Omental fat pad (tissue), 4 donors: ENCODE results near the gene PLK5. TPM values are rescaled to one million over a fixed set of nuclear protein-coding genes. Genes with fewer than 3 reads are reported as not detected.

Experiments
- ATAC-seq: fragments of 150-250 bp; one replicate; pipeline ENCODE4 v1.9.1; 2016; ENCODE audit warnings: mild to moderate bottlenecking, moderate library complexity; ENCODE audit not compliant: low FRiP score
- DNase-seq: peaks from one replicate; pipeline ENCODE4 v3.0.0-alpha.2; 2019; ENCODE audit warnings: low spot score
- total RNA-seq, 4 donors: library from RNA; depleted of rRNA; stranded (reverse); fragments of >200 nt; gene quantifications; one replicate each; pipeline ENCODE4 v1.1.0, GENCODE V29; 2016
- TF ChIP-seq, protein P1 (sequence below), 3 donors: fragments of 450-650 bp; IDR thresholded peaks; one replicate each; pipeline ENCODE4 v1.5.1; 2016 to 2017; ENCODE audit warnings: antibody characterized with exemption in 3 of 3, mild to moderate bottlenecking in 3 of 3, moderate library complexity in 2 of 3

Gene PLK5
- total RNA-seq, 4 donors from 2014 or later, result not detected

DNA sequence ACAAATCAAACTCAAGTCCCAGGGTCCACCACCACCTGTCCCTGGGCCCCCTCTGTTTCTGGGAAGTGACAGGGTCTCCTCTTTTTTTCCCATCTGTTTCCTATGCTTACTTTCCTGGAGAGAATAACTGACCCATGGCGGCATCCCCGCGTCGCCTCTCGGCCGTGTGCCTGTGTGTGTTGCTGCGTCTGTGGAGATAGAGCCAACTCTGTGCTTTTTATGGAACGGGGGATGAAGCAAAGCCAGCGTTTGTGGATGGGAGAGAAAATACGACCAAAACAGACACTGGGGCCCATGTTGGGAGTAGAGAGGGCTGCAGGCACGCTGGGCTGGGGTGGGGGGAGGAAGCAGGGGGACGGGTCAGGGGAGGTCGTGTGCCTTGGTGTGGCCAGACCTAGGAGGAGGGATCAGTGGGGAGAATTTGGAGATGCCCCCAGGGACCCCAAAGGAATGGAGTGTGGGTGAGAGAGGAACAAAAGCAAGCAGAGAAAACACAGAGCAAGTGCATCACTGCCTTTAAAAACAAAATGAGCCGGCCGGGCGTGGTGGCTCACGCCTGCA is 16.6 kb downstream of the PLK5 start:
- DNase-seq (no peak), ATAC-seq (no peak)
- TF ChIP-seq, protein P1, sequence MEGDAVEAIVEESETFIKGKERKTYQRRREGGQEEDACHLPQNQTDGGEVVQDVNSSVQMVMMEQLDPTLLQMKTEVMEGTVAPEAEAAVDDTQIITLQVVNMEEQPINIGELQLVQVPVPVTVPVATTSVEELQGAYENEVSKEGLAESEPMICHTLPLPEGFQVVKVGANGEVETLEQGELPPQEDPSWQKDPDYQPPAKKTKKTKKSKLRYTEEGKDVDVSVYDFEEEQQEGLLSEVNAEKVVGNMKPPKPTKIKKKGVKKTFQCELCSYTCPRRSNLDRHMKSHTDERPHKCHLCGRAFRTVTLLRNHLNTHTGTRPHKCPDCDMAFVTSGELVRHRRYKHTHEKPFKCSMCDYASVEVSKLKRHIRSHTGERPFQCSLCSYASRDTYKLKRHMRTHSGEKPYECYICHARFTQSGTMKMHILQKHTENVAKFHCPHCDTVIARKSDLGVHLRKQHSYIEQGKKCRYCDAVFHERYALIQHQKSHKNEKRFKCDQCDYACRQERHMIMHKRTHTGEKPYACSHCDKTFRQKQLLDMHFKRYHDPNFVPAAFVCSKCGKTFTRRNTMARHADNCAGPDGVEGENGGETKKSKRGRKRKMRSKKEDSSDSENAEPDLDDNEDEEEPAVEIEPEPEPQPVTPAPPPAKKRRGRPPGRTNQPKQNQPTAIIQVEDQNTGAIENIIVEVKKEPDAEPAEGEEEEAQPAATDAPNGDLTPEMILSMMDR (IDR thresholded peaks at IDR 0.05), result no peak

DNA sequence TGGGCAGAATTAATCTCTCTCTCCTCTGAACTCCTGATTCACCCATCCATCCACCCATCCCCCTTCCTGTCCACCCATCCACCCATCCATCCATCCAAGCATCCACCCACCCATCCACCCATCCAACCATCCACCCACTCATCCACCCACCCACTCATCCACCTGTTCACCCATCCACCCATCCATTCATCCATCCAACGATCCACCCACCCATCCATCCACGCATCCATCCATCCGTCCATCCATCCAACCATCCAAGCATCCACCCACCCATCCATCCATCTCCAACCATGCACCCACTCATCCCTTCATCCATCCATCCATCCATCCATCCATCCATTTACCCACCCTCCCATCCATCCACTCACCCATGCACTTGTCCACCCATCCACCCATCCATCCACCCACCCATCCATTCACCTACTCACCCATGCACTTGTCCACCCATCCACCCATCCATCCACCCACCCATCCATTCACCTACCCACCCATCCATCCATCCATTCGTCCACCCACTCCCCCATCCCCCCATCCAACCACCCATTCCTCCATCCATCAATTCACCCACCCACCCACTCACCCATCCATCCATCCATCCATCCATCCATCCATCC is 25.6 kb downstream of the PLK5 start:
- ATAC-seq (no peak), DNase-seq (no peak)
- TF ChIP-seq, protein P1 (IDR thresholded peaks at IDR 0.05), result no peak

DNA sequence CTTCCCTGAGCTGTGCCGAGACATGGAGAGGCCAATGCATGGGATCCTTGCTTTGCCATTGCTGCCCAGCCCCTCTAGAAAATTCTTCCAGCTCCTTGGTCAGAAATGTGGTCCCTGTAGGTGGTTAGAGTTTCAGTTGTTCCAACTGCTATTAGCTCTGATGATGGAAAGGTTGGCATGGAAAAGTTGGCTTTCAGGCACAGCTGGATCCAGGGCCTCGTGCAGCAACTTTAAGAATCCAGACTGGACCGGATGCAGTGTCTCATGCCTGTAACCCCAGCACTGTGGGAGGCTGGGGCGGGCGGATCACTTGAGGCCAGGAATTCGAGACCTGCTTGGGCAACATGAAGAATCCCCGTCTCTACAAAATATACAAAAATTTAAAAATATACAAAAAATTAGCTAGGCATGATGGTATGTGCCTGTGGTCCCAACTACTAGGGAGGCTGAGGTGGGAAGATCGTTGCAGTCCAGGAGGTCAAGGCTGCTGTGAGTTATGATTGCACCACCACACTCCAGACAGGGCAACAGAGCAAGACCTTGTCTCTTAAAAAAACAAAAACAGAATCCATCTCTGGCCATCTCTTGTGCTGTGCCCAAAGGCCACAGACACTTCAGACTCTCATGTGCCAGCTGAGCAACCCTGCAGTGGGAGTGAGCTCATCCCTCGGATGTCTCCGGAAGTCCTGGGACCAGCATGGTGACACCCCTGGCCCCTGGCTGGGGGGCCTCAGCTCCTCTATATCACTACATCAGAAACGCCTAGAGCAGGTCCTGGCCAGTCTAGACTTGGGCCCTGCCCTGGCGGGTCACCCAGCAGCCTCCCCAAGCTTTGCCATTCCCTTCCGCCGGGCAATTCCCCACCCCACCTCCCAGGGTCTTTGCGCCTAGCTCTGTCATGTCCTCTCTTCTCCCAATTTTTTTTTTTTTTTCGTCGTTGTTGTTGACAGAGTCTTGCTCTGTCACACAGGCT is 27.5 kb downstream of the PLK5 start:
- no peak for DNase-seq
- TF ChIP-seq, protein P1 (IDR thresholded peaks at IDR 0.05), result no peak
- no peak for ATAC-seq

DNA sequence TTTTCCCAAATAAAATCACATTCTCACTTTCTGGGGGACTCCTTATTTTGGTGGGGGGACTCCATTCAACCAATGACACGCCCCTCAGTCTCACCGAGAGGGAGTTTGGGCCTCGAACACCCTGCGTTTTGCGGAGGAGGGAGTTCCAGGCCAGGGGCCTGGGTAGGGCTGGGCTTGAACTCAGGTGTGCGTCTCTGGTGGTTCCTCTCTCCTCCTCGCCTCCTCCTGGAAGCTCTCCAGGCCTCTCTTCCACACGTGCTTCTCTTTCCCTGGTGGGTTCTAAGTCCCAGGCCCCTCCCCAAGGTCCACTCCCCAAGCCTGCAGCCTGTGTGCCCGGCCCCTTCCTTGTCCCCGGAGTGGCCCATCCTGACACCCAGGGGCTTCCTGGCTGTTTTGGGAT is 29.5 kb downstream of the PLK5 start:
- no peak for ATAC-seq
- TF ChIP-seq, protein P1 (IDR thresholded peaks at IDR 0.05), result no peak
- no peak for DNase-seq

DNA sequence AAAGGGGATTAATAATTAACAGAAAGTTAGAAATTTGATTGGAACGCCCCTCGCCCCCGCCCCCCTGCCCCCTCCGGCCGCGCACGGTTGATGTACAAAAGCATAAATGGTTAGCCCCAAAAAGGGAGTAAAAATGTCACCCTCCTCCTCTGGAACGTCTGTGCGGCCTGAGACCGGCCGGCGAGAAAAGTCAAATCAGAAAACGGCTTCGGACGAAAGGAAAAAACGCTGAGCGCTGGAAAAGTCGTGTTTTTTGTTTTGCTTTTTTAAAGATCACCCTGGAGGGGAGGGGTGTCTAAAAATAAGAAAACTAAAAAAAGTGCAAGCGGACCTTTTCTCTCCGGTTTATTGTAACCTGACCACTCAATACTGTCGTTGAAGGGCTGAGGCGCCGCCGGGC is 31.1 kb downstream of the PLK5 start:
- TF ChIP-seq, protein P1 (IDR thresholded peaks at IDR 0.05), result no peak
- ATAC-seq (no peak), DNase-seq (no peak)

DNA sequence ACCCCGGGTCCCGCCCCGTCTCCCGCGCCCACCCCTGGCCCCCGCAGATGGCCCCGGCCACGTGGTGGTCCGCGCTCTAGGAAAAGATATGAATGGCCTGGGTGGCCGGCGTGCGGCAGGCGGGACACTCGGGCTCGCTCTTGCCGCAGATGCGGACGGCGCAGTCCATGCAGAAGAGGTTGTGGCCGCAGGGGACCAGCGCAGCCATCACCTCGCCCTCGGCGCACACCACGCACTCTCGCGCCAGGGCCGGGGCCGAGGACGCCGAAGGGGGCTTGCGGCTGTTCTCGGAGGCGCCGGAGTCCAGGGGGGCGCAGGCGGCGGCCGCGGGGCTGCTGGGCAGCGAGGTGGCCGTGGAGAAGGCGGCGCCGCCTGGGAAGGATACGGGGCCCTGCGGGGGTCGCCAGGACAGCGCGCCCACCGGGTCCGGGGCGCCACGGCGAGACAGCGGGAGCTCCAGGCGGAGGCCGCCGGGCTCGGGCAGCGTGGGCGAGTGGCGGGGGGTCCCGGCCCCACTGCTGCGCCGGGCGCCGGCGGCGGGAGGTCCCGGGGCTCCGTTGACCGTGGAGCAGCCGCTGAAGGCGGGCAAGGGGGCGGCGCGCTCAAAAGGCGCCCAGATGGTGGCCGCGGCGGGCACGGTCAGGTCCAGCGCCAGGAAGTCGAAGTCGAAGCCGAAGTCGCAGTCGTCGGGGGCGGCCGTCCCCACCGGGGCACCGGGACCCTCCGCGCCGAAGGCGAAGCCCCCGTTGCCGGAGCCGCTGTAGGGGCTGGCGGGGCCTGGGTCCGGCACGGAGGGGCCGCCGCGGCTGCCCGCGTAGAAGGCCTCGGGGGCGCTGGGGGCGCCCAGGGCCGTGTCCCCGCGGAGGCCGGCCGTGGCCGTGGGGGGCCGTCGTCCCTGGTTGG is 31.9 kb downstream of the PLK5 start:
- DNase-seq (no peak), ATAC-seq (no peak)
- TF ChIP-seq, protein P1 (IDR thresholded peaks at IDR 0.05), result no peak
